ENCODE results near the gene EIF4E3. TPM values are rescaled to one million over a fixed set of nuclear protein-coding genes. Genes with fewer than 3 reads are reported as not detected.
A peak's percentile ranks its signal among the peaks of the same experiment; 100 is the strongest.

EIF4E3 gene
- total and polyA plus RNA-seq, 2 donors from 2014 or later, result 10.5 to 37.1 TPM

DNA sequence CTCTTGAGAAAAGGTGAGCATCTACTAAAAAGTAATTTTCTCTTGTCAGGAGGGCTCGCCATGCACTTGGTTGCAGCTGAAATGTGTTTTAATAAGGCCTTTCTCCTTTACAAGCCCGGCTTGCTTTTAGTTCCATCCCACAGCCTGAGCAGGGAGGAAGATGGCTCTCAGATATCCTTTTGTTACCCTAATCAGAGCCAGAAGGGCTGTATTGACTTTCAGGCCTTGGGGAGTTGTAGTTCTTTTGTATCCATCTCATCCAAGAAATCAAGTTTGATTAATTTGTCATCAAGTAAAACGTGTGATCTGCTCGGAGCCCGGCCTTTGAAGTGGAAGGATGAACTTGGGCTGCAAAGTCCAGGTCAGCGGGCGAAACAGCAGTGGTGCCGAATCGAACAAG is 52.9 kb downstream of the EIF4E3 start:
- TF ChIP-seq, protein P1, sequence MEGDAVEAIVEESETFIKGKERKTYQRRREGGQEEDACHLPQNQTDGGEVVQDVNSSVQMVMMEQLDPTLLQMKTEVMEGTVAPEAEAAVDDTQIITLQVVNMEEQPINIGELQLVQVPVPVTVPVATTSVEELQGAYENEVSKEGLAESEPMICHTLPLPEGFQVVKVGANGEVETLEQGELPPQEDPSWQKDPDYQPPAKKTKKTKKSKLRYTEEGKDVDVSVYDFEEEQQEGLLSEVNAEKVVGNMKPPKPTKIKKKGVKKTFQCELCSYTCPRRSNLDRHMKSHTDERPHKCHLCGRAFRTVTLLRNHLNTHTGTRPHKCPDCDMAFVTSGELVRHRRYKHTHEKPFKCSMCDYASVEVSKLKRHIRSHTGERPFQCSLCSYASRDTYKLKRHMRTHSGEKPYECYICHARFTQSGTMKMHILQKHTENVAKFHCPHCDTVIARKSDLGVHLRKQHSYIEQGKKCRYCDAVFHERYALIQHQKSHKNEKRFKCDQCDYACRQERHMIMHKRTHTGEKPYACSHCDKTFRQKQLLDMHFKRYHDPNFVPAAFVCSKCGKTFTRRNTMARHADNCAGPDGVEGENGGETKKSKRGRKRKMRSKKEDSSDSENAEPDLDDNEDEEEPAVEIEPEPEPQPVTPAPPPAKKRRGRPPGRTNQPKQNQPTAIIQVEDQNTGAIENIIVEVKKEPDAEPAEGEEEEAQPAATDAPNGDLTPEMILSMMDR (IDR thresholded peaks at IDR 0.05; ENCODE audit: borderline replicate concordance, extremely low read depth, insufficient read depth), result no peak
- H3K4me1 ChIP-seq (ENCODE audit: control insufficient read depth in 2 of 3, insufficient read depth in 2 of 3, low read depth in 1 of 3, low read length in 3 of 3), result no peaks in the 10 kb centered on the region
- no peaks in the 10 kb centered on the region for H3K9me3 ChIP-seq (ENCODE audit: control insufficient read depth in 2 of 3, insufficient read depth in 1 of 3, low read length in 3 of 3)
- H3K27ac ChIP-seq (ENCODE audit: low read depth in 2 of 2, low read length in 2 of 2), result no peak overlapping the region
- DNase-seq (peak in 1 of 5 donors; percentile 24), FAIRE-seq (no peak)
- no peak overlapping the region for H3K9ac ChIP-seq (ENCODE audit: low read length in 3 of 3)
- H3K36me3 ChIP-seq (ENCODE audit: control insufficient read depth in 2 of 3, insufficient read depth in 3 of 3, low read length in 3 of 3), result no peaks in the 10 kb centered on the region
- H3K27me3 ChIP-seq (ENCODE audit: control insufficient read depth, insufficient read depth, low read length), result no peaks in the 10 kb centered on the region
- intact Hi-C loops (cut with DNase I), result no loop called here
- H3K4me3 ChIP-seq (ENCODE audit: low read length in 3 of 3), result no peak overlapping the region

DNA sequence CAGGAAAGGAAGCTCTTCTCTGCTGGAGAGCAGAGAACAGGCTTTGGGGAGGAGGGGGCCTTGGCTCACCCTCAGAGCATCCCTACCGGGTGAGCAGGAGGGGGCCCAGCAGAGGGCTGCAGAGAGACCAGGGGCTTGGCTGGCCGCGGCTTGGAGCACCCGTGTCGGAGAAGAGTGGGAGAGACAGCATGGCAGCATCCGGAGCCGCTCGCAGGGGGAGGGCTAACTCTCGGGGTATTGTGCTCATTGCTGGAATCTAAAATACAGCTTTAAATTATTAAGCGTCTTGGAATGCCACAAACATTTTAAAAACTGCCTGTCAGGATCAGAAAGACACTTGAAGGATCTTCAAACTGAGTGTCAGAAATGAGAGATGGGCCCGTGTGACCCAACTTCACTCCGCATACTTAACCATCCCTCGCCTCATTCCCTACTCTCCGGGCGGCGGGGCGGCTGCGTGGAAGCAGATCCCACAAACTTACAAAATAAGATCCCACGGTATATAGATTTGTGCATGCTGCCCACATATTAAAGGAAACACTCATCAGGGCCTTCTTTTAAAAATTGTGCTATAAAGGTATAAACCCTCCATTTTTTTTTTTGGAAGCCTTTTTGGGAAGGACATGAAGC is 53.9 kb downstream of the EIF4E3 start:
- Histone ChIP-seq H3K4me3 (ENCODE audit: low read length in 3 of 3) (no peak overlapping the region), H3K4me1 (ENCODE audit: control insufficient read depth in 2 of 3, insufficient read depth in 2 of 3, low read depth in 1 of 3, low read length in 3 of 3) (no peaks in the 10 kb centered on the region), H3K36me3 (ENCODE audit: control insufficient read depth in 2 of 3, insufficient read depth in 3 of 3, low read length in 3 of 3) (no peaks in the 10 kb centered on the region), H3K27ac (ENCODE audit: low read depth in 2 of 2, low read length in 2 of 2) (no peak overlapping the region), H3K27me3 (ENCODE audit: control insufficient read depth, insufficient read depth, low read length) (no peaks in the 10 kb centered on the region), H3K9ac (ENCODE audit: low read length in 3 of 3) (no peak overlapping the region), H3K9me3 (ENCODE audit: control insufficient read depth in 2 of 3, insufficient read depth in 1 of 3, low read length in 3 of 3) (no peaks in the 10 kb centered on the region)
- intact Hi-C loops (cut with DNase I), result no loop called here
- FAIRE-seq (no peak), DNase-seq (no peak)
- TF ChIP-seq, protein P1 (IDR thresholded peaks at IDR 0.05; ENCODE audit: borderline replicate concordance, extremely low read depth, insufficient read depth), result no peak

DNA sequence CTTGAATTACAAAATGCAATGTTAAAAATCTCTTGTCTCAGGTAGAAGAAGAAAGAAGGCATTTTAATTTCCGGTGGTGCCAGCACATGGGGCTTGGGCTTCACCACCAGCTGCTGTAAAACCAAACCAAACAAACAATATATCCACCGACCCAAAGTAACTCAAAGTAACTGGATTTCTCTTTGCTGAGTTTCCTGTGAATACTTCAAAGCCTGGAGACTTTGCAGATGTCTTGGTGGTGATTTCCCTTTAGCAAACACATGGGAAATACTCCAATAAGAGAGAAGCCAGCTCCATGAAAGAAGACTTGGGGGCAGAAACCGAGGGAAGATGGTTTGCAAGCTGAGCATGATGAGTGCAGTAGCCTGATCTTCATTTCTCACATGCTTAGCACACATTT is 62.6 kb downstream of the EIF4E3 start:
- peaks cover 0 to 4% (median 0%) of the 10 kb centered on the region in 3 donors for H3K4me1 ChIP-seq (ENCODE audit: control insufficient read depth in 2 of 3, insufficient read depth in 2 of 3, low read depth in 1 of 3, low read length in 3 of 3)
- FAIRE-seq (no peak), DNase-seq (no peak)
- H3K9me3 ChIP-seq (ENCODE audit: control insufficient read depth in 2 of 3, insufficient read depth in 1 of 3, low read length in 3 of 3), result no peaks in the 10 kb centered on the region
- H3K9ac ChIP-seq (ENCODE audit: low read length in 3 of 3), result no peak overlapping the region
- TF ChIP-seq, protein P1 (IDR thresholded peaks at IDR 0.05; ENCODE audit: borderline replicate concordance, extremely low read depth, insufficient read depth), result no peak
- intact Hi-C loops (cut with DNase I), result no loop called here
- no peak overlapping the region for H3K27ac ChIP-seq (ENCODE audit: low read depth in 2 of 2, low read length in 2 of 2)
- no peak overlapping the region for H3K4me3 ChIP-seq (ENCODE audit: low read length in 3 of 3)
- H3K27me3 ChIP-seq (ENCODE audit: control insufficient read depth, insufficient read depth, low read length), result no peaks in the 10 kb centered on the region
- H3K36me3 ChIP-seq (ENCODE audit: control insufficient read depth in 2 of 3, insufficient read depth in 3 of 3, low read length in 3 of 3), result no peaks in the 10 kb centered on the region

DNA sequence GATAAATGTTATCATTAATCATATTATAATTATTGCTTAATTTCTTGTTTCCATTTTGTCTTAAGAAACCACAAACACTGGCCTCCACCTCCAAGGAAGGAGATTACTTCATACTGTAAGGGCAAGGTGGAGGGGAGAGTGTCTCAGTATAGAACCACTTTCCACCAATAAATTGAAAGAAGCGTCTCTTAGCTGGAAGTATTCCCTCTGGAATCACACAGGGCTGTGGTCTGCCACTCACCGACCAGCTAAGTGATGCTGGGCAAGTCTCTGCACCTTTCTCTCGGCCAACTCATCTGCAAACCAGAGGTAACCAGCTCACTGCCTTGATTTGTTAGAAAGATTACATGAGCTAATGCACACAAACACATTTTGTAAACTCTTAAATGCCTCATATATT is 63.1 kb downstream of the EIF4E3 start:
- H3K4me1 ChIP-seq (ENCODE audit: control insufficient read depth in 2 of 3, insufficient read depth in 2 of 3, low read depth in 1 of 3, low read length in 3 of 3), result peaks cover 0 to 4% (median 0%) of the 10 kb centered on the region in 3 donors
- DNase-seq (no peak), FAIRE-seq (no peak)

More for the DNA sequence above, 63.1 kb downstream of the EIF4E3 start:
- Histone ChIP-seq H3K27ac (ENCODE audit: low read depth in 2 of 2, low read length in 2 of 2) (no peak overlapping the region), H3K9me3 (ENCODE audit: control insufficient read depth in 2 of 3, insufficient read depth in 1 of 3, low read length in 3 of 3) (no peaks in the 10 kb centered on the region), H3K9ac (ENCODE audit: low read length in 3 of 3) (no peak overlapping the region), H3K27me3 (ENCODE audit: control insufficient read depth, insufficient read depth, low read length) (no peaks in the 10 kb centered on the region), H3K4me3 (ENCODE audit: low read length in 3 of 3) (no peak overlapping the region), H3K36me3 (ENCODE audit: control insufficient read depth in 2 of 3, insufficient read depth in 3 of 3, low read length in 3 of 3) (no peaks in the 10 kb centered on the region)
- TF ChIP-seq, protein P1 (IDR thresholded peaks at IDR 0.05; ENCODE audit: borderline replicate concordance, extremely low read depth, insufficient read depth), result no peak
- intact Hi-C loops (cut with DNase I), result no loop called here

Data from kidney (tissue), 14 donors.